ENCODE measurements around the gene OSTC. TPM values are rescaled to one million over a fixed set of nuclear protein-coding genes. Genes with fewer than 3 reads are reported as not detected.

OSTC gene
- polyA plus RNA-seq, 1 donor (not counting 4 experiments of a cell fraction or from before 2014, with no cell fraction given), result 147 TPM

DNA sequence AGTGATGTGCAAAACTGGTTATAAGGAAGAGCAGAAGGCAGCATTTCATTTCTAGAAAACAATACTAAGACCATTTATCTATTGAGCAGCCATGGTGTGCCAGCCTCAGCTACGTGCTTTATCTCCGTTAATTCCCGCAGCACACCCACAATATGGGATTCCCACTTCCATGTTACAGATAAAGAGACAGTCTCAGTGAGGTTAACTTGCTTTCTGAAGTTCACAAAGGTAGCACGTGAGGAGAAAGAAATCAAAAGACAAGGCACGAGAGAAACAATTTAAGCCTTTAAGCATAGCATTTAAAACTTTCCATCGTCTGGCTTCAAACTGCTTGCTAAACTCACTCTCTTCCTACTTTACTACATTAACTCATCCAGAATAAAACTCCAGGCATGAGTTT lies 38.0 kb upstream of the OSTC start:
- H3K4me1 ChIP-seq (ENCODE audit: control insufficient read depth, extremely low read depth, insufficient read depth, low read length), result no peaks in the 10 kb centered on the region
- dilution Hi-C loops (cut with MboI; ENCODE audit: extremely low pct_ligation_motif_present, low sequenced_read_pairs), result no loop called here
- H3K4me3 ChIP-seq (ENCODE audit: control insufficient read depth in 2 of 3, extremely low read depth in 1 of 3, insufficient read depth in 2 of 3, low read depth in 1 of 3, low read length in 3 of 3), result no peak overlapping the region
- no peaks in the 10 kb centered on the region for H3K36me3 ChIP-seq (ENCODE audit: control insufficient read depth in 2 of 2, extremely low read depth in 1 of 2, insufficient read depth in 2 of 2, low read length in 2 of 2)
- DNase-seq (ENCODE audit: low read depth, low spot score) (no peak), FAIRE-seq (no peak)
- H3K9me1 ChIP-seq (ENCODE audit: control insufficient read depth, extremely low read depth, insufficient read depth, low read length), result no peaks in the 10 kb centered on the region
- H3K79me2 ChIP-seq (ENCODE audit: control insufficient read depth, insufficient read depth, low read length), result no peaks in the 10 kb centered on the region
- H3K27ac ChIP-seq (ENCODE audit: control insufficient read depth, insufficient read depth, low read length), result no peak overlapping the region
- no peak overlapping the region for H2AFZ ChIP-seq (ENCODE audit: control insufficient read depth, low read length)
- no peak overlapping the region for H3K9ac ChIP-seq (ENCODE audit: control insufficient read depth, extremely low read depth, insufficient read depth, low read length)
- no peaks in the 10 kb centered on the region for H3K27me3 ChIP-seq (ENCODE audit: control insufficient read depth, extremely low read depth, insufficient read depth, low read length)
- no peak overlapping the region for H3K4me2 ChIP-seq (ENCODE audit: control insufficient read depth, extremely low read depth, insufficient read depth, low read depth, low read length)
- no peaks in the 10 kb centered on the region for H4K20me1 ChIP-seq (ENCODE audit: control insufficient read depth, extremely low read depth, insufficient read depth, low read length)
- TF ChIP-seq CTCF (optimal IDR thresholded peaks at IDR 0.05 in 1 of 3, IDR thresholded peaks at IDR 0.05 in 1 of 3, conservative IDR thresholded peaks at IDR 0.05 in 1 of 3; ENCODE audit: extremely low read depth in 1 of 3, insufficient read depth in 2 of 3, low read length in 3 of 3) (no peak), EZH2 (IDR thresholded peaks at IDR 0.05; ENCODE audit: low read length) (no peak)
- no peaks in the 10 kb centered on the region for H3K9me3 ChIP-seq (ENCODE audit: control insufficient read depth, low read depth, low read length)

- Histone ChIP-seq H3K4me3 (ENCODE audit: control insufficient read depth in 2 of 3, extremely low read depth in 1 of 3, insufficient read depth in 2 of 3, low read depth in 1 of 3, low read length in 3 of 3) (peak overlapping the region; percentile 82 to 85 (median 83)), H3K27me3 (ENCODE audit: control insufficient read depth, extremely low read depth, insufficient read depth, low read length) (no peaks in the 10 kb centered on the region), H3K4me2 (ENCODE audit: control insufficient read depth, extremely low read depth, insufficient read depth, low read depth, low read length) (peak overlapping the region; percentile 93), H3K9ac (ENCODE audit: control insufficient read depth, extremely low read depth, insufficient read depth, low read length) (peak overlapping the region; percentile 94), H3K4me1 (ENCODE audit: control insufficient read depth, extremely low read depth, insufficient read depth, low read length) (peaks cover 15% of the 10 kb centered on the region), H4K20me1 (ENCODE audit: control insufficient read depth, extremely low read depth, insufficient read depth, low read length) (peaks cover 20% of the 10 kb centered on the region), H3K27ac (ENCODE audit: control insufficient read depth, insufficient read depth, low read length) (peak overlapping the region; percentile 96), H3K36me3 (ENCODE audit: control insufficient read depth in 2 of 2, extremely low read depth in 1 of 2, insufficient read depth in 2 of 2, low read length in 2 of 2) (peaks cover 15 to 17% of the 10 kb centered on the region in 2 experiments), H2AFZ (ENCODE audit: control insufficient read depth, low read length) (peak overlapping the region; percentile 98), H3K9me1 (ENCODE audit: control insufficient read depth, extremely low read depth, insufficient read depth, low read length) (no peaks in the 10 kb centered on the region), H3K9me3 (ENCODE audit: control insufficient read depth, low read depth, low read length) (no peaks in the 10 kb centered on the region), H3K79me2 (ENCODE audit: control insufficient read depth, insufficient read depth, low read length) (peaks cover 41% of the 10 kb centered on the region)
- no peak for FAIRE-seq
- no peak for DNase-seq (ENCODE audit: low read depth, low spot score)
- dilution Hi-C loops (cut with MboI; ENCODE audit: extremely low pct_ligation_motif_present, low sequenced_read_pairs), result no loop called here
- TF ChIP-seq CTCF (optimal IDR thresholded peaks at IDR 0.05 in 1 of 3, IDR thresholded peaks at IDR 0.05 in 1 of 3, conservative IDR thresholded peaks at IDR 0.05 in 1 of 3; ENCODE audit: extremely low read depth in 1 of 3, insufficient read depth in 2 of 3, low read length in 3 of 3) (no peak), EZH2 (IDR thresholded peaks at IDR 0.05; ENCODE audit: low read length) (no peak)
These were observed 30.9 kb upstream of the OSTC start for GRCh38 chr4:108619372-108620100.
